ENCODE data around the gene BNC2.

The BNC2 gene

GRCh38 chr9:16879416-16879815, 8.9 kb upstream of the BNC2 start:
- TF ChIP-seq, protein P1, sequence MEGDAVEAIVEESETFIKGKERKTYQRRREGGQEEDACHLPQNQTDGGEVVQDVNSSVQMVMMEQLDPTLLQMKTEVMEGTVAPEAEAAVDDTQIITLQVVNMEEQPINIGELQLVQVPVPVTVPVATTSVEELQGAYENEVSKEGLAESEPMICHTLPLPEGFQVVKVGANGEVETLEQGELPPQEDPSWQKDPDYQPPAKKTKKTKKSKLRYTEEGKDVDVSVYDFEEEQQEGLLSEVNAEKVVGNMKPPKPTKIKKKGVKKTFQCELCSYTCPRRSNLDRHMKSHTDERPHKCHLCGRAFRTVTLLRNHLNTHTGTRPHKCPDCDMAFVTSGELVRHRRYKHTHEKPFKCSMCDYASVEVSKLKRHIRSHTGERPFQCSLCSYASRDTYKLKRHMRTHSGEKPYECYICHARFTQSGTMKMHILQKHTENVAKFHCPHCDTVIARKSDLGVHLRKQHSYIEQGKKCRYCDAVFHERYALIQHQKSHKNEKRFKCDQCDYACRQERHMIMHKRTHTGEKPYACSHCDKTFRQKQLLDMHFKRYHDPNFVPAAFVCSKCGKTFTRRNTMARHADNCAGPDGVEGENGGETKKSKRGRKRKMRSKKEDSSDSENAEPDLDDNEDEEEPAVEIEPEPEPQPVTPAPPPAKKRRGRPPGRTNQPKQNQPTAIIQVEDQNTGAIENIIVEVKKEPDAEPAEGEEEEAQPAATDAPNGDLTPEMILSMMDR (IDR thresholded peaks at IDR 0.05; ENCODE audit: low read depth, low read length, missing control alignments): no peak
- no peak for DNase-seq (ENCODE audit: low read depth)
- no peak overlapping the region for H3K4me3 ChIP-seq (ENCODE audit: low read depth, low read length)

- H3K4me3 ChIP-seq (ENCODE audit: low read depth, low read length): no peak overlapping the region
- TF ChIP-seq, protein P1 (IDR thresholded peaks at IDR 0.05; ENCODE audit: low read depth, low read length, missing control alignments): no peak
- no peak for DNase-seq (ENCODE audit: low read depth)
These were observed 6.8 kb upstream of the BNC2 start for GRCh38 chr9:16877256-16877655.

GRCh38 chr9:16873126-16873802, 2.8 kb upstream of the BNC2 start:
- TF ChIP-seq, protein P1 (IDR thresholded peaks at IDR 0.05; ENCODE audit: low read depth, low read length, missing control alignments): no peak
- DNase-seq (ENCODE audit: low read depth): no peak
- no peak overlapping the region for H3K4me3 ChIP-seq (ENCODE audit: low read depth, low read length)

DNA sequence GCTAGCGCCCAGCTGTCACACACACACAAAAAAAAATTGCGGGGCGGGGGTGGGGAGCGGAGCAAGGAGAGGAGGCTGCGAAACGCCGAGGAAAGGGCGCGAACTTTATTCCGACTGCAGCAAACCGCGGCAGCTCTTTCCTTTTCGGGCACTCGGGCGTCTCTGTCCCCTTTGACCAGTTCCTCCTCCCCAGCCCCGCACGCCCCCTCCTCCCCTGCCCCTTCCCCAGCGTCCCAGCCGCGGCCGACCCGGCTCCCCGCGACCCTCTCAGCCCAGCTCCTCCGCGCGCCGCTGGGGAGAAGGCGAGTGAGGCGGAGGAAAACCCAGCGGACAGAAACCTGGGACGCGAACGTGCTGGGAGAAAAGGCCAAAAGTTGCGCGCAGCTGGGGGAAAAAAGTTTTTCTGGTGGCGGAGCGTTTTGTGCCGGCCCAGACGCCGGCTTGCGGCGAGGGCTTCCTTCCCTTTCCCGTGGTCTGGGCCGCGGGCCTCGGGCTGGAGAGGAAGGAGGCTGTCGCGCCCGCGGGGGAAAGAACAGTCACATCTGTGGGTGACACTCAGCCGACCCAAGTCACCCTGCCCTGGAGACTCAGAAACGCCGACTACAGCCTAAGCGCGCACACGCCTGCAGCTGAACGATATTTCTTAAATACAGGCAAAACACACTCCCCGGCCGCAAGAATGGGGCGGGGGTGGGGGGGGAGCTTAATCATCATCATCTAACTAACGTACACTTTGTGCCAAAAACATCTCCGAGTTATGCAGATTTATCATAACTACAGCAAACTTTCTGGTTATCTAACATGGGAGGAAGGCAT, 1.1 kb upstream of the BNC2 start:
- TF ChIP-seq, protein P1 (IDR thresholded peaks at IDR 0.05; ENCODE audit: low read depth, low read length, missing control alignments): no peak
- H3K4me3 ChIP-seq (ENCODE audit: low read depth, low read length): no peak overlapping the region
- no peak for DNase-seq (ENCODE audit: low read depth)

DNA sequence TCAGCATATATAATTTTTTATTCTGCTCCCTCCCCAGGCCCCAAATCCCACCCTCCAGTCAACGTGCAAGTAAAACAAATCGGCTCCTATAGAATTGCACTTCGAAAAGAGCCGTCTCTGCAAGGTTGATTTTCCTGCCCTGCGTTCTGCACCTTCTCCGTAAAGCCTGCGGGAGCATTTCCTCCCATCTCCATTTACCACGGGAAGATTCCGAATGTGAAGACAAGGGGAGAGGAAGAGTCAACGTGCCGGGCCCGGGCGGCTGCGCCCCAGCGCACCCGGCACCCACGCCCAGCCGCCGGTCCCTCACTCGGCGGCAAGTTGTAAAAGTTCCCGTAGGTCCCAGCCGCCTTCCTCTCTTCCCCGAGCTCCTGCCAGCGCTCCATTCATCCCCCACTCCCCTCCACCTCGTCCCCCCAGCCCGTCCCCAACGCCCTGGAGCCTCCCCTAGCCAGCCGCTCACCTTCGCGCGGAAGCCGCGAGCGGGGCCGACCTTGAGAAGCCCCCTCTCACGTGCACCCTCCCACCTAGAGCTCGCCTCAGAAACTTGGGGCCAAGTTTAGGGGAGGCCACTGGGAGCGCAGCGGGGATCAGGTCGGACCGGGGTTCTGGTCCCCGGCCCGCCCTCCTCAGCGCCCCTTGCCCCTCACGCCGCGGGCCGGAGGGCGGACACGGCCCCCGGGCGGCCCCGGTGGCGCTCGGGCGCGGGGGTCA, 431 bp downstream of the BNC2 start:
- no peak overlapping the region for H3K4me3 ChIP-seq (ENCODE audit: low read depth, low read length)
- TF ChIP-seq, protein P1 (IDR thresholded peaks at IDR 0.05; ENCODE audit: low read depth, low read length, missing control alignments): no peak
- DNase-seq (ENCODE audit: low read depth): no peak

DNA sequence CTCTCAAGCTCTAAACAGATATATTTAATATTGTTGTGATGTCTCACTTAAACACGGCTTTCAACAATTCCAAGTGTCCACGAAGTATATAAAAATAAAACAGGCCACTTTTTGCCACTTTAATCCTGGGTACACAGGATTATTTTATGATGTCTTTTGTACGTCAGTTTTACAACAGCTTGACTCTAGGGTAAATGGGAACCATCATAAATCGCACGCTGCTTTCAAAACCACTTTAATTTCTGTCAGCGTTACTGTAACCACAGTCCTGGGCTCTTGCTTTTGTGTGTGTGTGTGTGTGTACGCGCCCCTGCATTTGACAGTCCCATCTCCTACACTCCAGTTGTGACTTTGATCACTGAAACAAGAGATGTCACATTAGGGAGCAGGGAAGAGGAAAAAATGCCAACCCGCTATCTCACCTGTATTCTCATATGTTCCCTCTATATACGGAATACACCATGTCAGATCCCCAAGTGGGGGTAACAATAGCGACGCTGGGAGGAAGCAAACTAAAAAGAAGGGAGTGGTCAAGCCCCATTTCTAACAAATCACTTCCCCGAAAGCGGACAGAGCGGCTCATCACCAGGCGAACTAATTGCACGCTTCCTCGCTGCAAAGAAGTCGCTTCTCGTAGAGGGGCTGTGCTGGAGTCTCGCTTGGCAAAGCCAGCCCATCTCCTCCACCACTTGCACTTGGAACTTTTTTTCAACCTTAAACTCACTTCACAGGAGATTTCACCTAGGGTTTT, 1.2 kb downstream of the BNC2 start:
- no peak for DNase-seq (ENCODE audit: low read depth)
- no peak overlapping the region for H3K4me3 ChIP-seq (ENCODE audit: low read depth, low read length)
- TF ChIP-seq, protein P1 (IDR thresholded peaks at IDR 0.05; ENCODE audit: low read depth, low read length, missing control alignments): no peak
